Testis (tissue), 3 donors: ENCODE results near the gene CEP131. TPM values are rescaled to one million over a fixed set of nuclear protein-coding genes. Genes with fewer than 3 reads are reported as not detected.

ENCODE experiments used
- DNase-seq: peaks from one replicate; pipeline ENCODE4 v3.0.0-alpha.2; 2019
- H3K27ac ChIP-seq, 2 donors: fragments of 200-600 bp; sonication (generic); one replicate each; pipeline ENCODE4 v1.5.1; 2019
- H3K27me3 ChIP-seq: fragments of 200-600 bp; sonication (generic); one replicate; pipeline ENCODE4 v1.5.1; 2019
- H3K36me3 ChIP-seq: fragments of 200-600 bp; sonication (generic); one replicate; pipeline ENCODE4 v1.5.1; 2017; ENCODE audit warnings: low read depth; ENCODE audit errors: missing control alignments
- H3K4me1 ChIP-seq: fragments of 200-600 bp; sonication (generic); one replicate; pipeline ENCODE4 v1.5.1; 2019
- H3K4me3 ChIP-seq, 2 donors: fragments of 200-600 bp; sonication (generic); one replicate each; pipeline ENCODE4 v1.5.1; 2017 to 2019
- H3K9me3 ChIP-seq: fragments of 200-600 bp; sonication (generic); one replicate; pipeline ENCODE4 v1.5.1; 2017
- CTCF ChIP-seq, 3 experiments: fragments of 450-650 bp in 2 of 3; fragments of 200-600 bp in 1 of 3; sonication (generic) in 1 of 3; IDR thresholded peaks; one replicate each; pipeline ENCODE4 v1.5.1; 2016 to 2019; ENCODE audit warnings: antibody characterized with exemption in 3 of 3, mild to moderate bottlenecking in 2 of 3, moderate library complexity in 1 of 3
- POLR2A ChIP-seq: fragments of 450-650 bp; IDR thresholded peaks from one replicate; pipeline ENCODE4 v1.6.1; 2017; ENCODE audit warnings: antibody characterized with exemption, mild to moderate bottlenecking, moderate library complexity
- WGBS, 2 donors: methylation state at CpG; one replicate each; pipeline ENCODE4 v1.1.5; 2018; 5-methylcytosine and 5-hydroxymethylcytosine counted together
- intact Hi-C: fragments of 100-400 bp; cut with DNase I; formaldehyde crosslinking; loops from one replicate; pipeline ENCODE4 v1.15.1; 2023; ENCODE audit warnings: low total_unique reads
- polyA plus RNA-seq: library from polyadenylated mRNA; stranded (reverse); fragments of 350-450 nt; fragmentation: Illumina TruSeq; extraction: RNeasy Lipid Tissue Mini Kit (QIAGEN cat#74804); gene quantifications from one replicate; pipeline ENCODE4 v1.2.3, GENCODE V29; 2014; ENCODE audit warnings: low read depth, low replicate concordance; ENCODE audit not compliant: insufficient read depth
- total RNA-seq, 2 donors: library from RNA; depleted of rRNA; stranded (reverse); fragments of >200 nt; gene quantifications; one replicate each; pipeline ENCODE4 v1.2.3, GENCODE V29; 2016

Gene CEP131
- total and polyA plus RNA-seq, 3 donors from 2014 or later = 28.9 to 48.7 (median 42.9) TPM

GRCh38 chr17:81144423-81144781 is 78.4 kb downstream of the CEP131 start:
- Histone ChIP-seq H3K27me3 (no peaks in the 10 kb centered on the region), H3K9me3 (no peaks in the 10 kb centered on the region), H3K4me3 (no peak overlapping the region), H3K27ac (no peak overlapping the region), H3K4me1 (peaks cover 11% of the 10 kb centered on the region), H3K36me3 (no peaks in the 10 kb centered on the region)
- no peak for DNase-seq
- 73 to 83% methylated on average over 4 to 14 of the region's 14 CpGs for WGBS, 2 donors
- TF ChIP-seq POLR2A (no peak), CTCF (IDR thresholded peaks at IDR 0.05) (no peak)
- intact Hi-C loops = no loop called here

- Histone ChIP-seq H3K4me3 (no peak overlapping the region), H3K9me3 (no peaks in the 10 kb centered on the region), H3K27ac (no peak overlapping the region), H3K27me3 (no peaks in the 10 kb centered on the region), H3K36me3 (no peaks in the 10 kb centered on the region), H3K4me1 (peaks cover 11% of the 10 kb centered on the region)
- DNase-seq = no peak
- 93 to 94% methylated on average over 5 to 17 of the region's 17 CpGs for WGBS, 2 donors
- intact Hi-C loops = no loop called here
- TF ChIP-seq CTCF (IDR thresholded peaks at IDR 0.05) (no peak), POLR2A (no peak)
Measured at GRCh38 chr17:81143717-81144422, 78.9 kb downstream of the CEP131 start.

GRCh38 chr17:81143200-81143527 is 79.6 kb downstream of the CEP131 start:
- TF ChIP-seq POLR2A = no peak
- no peaks in the 10 kb centered on the region for H3K9me3 ChIP-seq
- intact Hi-C loops = no loop called here
- H3K27me3 ChIP-seq = no peaks in the 10 kb centered on the region
- H3K27ac ChIP-seq = peak overlapping the region in 1 of 2 donors; percentile 71
- WGBS, 2 donors = 56% methylated on average over 11 of the region's 11 CpGs; no CpG with 5 or more reads in 1 of the 2 donors
- H3K4me1 ChIP-seq = peaks cover 11% of the 10 kb centered on the region
- no peak overlapping the region for H3K4me3 ChIP-seq
- peak; percentile 30 for DNase-seq
- no peaks in the 10 kb centered on the region for H3K36me3 ChIP-seq

GRCh38 chr17:81142301-81143199 is 80.2 kb downstream of the CEP131 start:
- H3K4me1 ChIP-seq = peaks cover 11% of the 10 kb centered on the region
- peak; percentile 90 for DNase-seq
- TF ChIP-seq CTCF (IDR thresholded peaks at IDR 0.05) (peak; percentile 59 to 67 (median 61)), POLR2A (no peak)
- H3K27me3 ChIP-seq = no peaks in the 10 kb centered on the region
- 40 to 46% methylated on average over 11 to 25 of the region's 25 CpGs for WGBS, 2 donors
- H3K36me3 ChIP-seq = no peaks in the 10 kb centered on the region
- no peaks in the 10 kb centered on the region for H3K9me3 ChIP-seq
- no peak overlapping the region for H3K4me3 ChIP-seq
- intact Hi-C loops = no loop called here
- peak overlapping the region in 1 of 2 donors; percentile 71 for H3K27ac ChIP-seq

GRCh38 chr17:81140695-81141094 is 82.1 kb downstream of the CEP131 start:
- no peak for TF ChIP-seq CTCF (IDR thresholded peaks at IDR 0.05)
- TF ChIP-seq POLR2A = no peak
- Histone ChIP-seq H3K4me3 (no peak overlapping the region), H3K27me3 (no peaks in the 10 kb centered on the region), H3K4me1 (peaks cover 11% of the 10 kb centered on the region), H3K9me3 (no peaks in the 10 kb centered on the region), H3K36me3 (no peaks in the 10 kb centered on the region), H3K27ac (no peak overlapping the region)
- 93 to 96% methylated on average over 25 to 36 of the region's 37 CpGs for WGBS, 2 donors
- intact Hi-C loops = no loop called here
- DNase-seq = no peak
